Fibroblast of lung (primary cell): ENCODE results near the gene TIMELESS. TPM values are rescaled to one million over a fixed set of nuclear protein-coding genes. Genes with fewer than 3 reads are reported as not detected.

ENCODE experiments used
- DNase-seq, 2 donors: peaks; one replicate each; pipeline versions ENCODE4 v3.0.0 to v3.0.0-alpha.2; 2010; ENCODE audit warnings: low read depth in 2 of 2
- H2AFZ ChIP-seq: 2 replicates; pipeline ENCODE4 v1.5.1; 2012; ENCODE audit warnings: low read length, control low read depth, inconsistent platforms
- H3K27ac ChIP-seq: 2 replicates; pipeline ENCODE4 v1.5.1; 2011; ENCODE audit warnings: low read length, control low read depth; ENCODE audit not compliant: insufficient read depth
- H3K27me3 ChIP-seq: 2 replicates; pipeline ENCODE4 v1.5.1; 2011; ENCODE audit warnings: mild to moderate bottlenecking, low read length; ENCODE audit not compliant: control insufficient read depth, insufficient read depth
- H3K36me3 ChIP-seq: 2 replicates; pipeline ENCODE4 v1.5.1; 2011; ENCODE audit warnings: low read length; ENCODE audit not compliant: control insufficient read depth, insufficient read depth
- H3K4me1 ChIP-seq: 2 replicates; pipeline ENCODE4 v1.5.1; 2011; ENCODE audit warnings: low read length; ENCODE audit not compliant: control insufficient read depth, insufficient read depth; ENCODE audit errors: extremely low read depth
- H3K4me2 ChIP-seq: 2 replicates; pipeline ENCODE4 v1.5.1; 2011; ENCODE audit warnings: low read length, control low read depth; ENCODE audit not compliant: insufficient read depth; ENCODE audit errors: extremely low read depth
- H3K4me3 ChIP-seq, 4 experiments: fragments of 200-600 bp in 1 of 4; sonication (generic) in 1 of 4; replicated peaks in 1 of 4; 2 replicates each; pipeline ENCODE4 v1.5.1; 2011 to 2016; ENCODE audit warnings: low read length in 4 of 4, low read depth in 3 of 4, mild to moderate bottlenecking in 3 of 4, control low read depth in 2 of 4, inconsistent platforms in 1 of 4, mixed read lengths in 1 of 4; ENCODE audit not compliant: insufficient read depth in 1 of 4; ENCODE audit errors: control extremely low read depth in 1 of 4
- H3K79me2 ChIP-seq: 2 replicates; pipeline ENCODE4 v1.5.1; 2012; ENCODE audit warnings: mild to moderate bottlenecking, low read length, inconsistent platforms; ENCODE audit not compliant: control insufficient read depth, insufficient read depth
- H3K9ac ChIP-seq: 2 replicates; pipeline ENCODE4 v1.5.1; 2011; ENCODE audit warnings: mild to moderate bottlenecking, low read length, control low read depth; ENCODE audit not compliant: insufficient read depth
- H3K9me3 ChIP-seq: 2 replicates; pipeline ENCODE4 v1.5.1; 2012; ENCODE audit warnings: low read depth, low read length; ENCODE audit not compliant: control insufficient read depth, insufficient read depth
- H4K20me1 ChIP-seq: 2 replicates; pipeline ENCODE4 v1.5.1; 2011; ENCODE audit warnings: low read length; ENCODE audit not compliant: control insufficient read depth, insufficient read depth; ENCODE audit errors: extremely low read depth
- EZH2 ChIP-seq: IDR thresholded peaks from 2 replicates; pipeline ENCODE4 v1.5.1; 2012; ENCODE audit warnings: low read length, control low read depth, mild to moderate bottlenecking; ENCODE audit errors: missing control alignments
- polyA plus RNA-seq, 2 donors: library from polyadenylated mRNA; depleted of rRNA in 1 of 2; stranded (reverse) in 1 of 2; unstranded in 1 of 2; fragments of >200 nt; gene quantifications; 2 replicates each; pipeline ENCODE4 v1.2.1, GENCODE V29; 2011 to 2012; ENCODE audit warnings: missing spikeins in 1 of 2
- total RNA-seq: library from RNA; depleted of rRNA; stranded (reverse); fragments of >200 nt; gene quantifications from 2 replicates; pipeline ENCODE4 v1.2.1, GENCODE V29; 2014
- TF ChIP-seq, protein P1 (sequence below), 2 donors: IDR thresholded peaks in 1 of 2; conservative IDR thresholded peaks in 1 of 2; 1 replicate in 1 of 2; 2 replicates in 1 of 2; pipeline ENCODE4 v1.5.1; 2011 to 2012; ENCODE audit warnings: low read length in 2 of 2, control low read depth in 1 of 2, inconsistent platforms in 1 of 2, low read depth in 1 of 2, mild to moderate bottlenecking in 1 of 2

The TIMELESS gene
- total and polyA plus RNA-seq, 2 donors (not counting 1 experiment from before 2014, with no cell fraction given): 1.2 to 5.9 TPM

DNA sequence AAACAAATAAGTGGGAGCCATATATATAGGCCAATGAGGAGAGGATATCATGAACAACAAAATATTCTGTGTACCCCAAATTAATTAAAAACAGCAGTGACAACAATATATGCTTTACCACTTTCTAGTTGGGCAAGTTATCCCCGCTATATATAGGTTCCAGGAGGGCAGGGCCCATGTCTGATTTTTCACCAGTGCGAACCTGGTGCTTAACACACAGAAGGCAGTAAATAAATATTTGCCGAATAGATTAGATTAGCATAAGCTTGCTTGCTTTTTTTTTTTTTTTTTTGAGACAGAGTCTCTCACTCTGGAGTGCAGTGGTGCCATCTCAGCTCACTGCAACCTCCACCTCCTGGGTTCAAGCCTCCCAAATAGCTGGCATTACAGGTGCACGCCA, 8.6 kb upstream of the TIMELESS start:
- no peak for TF ChIP-seq EZH2
- TF ChIP-seq, protein P1, sequence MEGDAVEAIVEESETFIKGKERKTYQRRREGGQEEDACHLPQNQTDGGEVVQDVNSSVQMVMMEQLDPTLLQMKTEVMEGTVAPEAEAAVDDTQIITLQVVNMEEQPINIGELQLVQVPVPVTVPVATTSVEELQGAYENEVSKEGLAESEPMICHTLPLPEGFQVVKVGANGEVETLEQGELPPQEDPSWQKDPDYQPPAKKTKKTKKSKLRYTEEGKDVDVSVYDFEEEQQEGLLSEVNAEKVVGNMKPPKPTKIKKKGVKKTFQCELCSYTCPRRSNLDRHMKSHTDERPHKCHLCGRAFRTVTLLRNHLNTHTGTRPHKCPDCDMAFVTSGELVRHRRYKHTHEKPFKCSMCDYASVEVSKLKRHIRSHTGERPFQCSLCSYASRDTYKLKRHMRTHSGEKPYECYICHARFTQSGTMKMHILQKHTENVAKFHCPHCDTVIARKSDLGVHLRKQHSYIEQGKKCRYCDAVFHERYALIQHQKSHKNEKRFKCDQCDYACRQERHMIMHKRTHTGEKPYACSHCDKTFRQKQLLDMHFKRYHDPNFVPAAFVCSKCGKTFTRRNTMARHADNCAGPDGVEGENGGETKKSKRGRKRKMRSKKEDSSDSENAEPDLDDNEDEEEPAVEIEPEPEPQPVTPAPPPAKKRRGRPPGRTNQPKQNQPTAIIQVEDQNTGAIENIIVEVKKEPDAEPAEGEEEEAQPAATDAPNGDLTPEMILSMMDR (conservative IDR thresholded peaks at IDR 0.05 in 1 of 2, IDR thresholded peaks at IDR 0.05 in 1 of 2; ENCODE audit: low read depth in 1 of 2, low read length in 2 of 2): no peak

DNA sequence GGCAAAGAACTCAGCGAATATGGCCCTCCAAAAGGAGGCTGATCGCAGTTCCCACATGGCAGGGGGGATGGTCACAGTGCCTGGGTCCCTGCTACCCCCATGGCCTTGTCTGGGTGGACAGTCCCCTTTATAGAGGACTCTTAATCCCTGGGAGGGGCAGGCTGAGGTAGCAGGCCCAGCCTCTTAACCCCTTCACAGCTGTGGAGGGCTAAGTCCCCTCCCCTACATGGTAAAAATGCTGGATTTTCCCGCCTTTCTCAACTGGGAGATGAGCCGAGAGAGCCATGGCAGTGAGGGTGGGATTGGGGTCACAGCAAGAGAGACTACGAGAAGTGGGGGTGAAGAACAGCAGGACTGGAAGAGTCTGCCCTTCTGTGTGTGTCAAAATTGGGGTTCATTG, 5.3 kb upstream of the TIMELESS start, which contains the start of gene MIP:
MIP (minus strand) TSS at position 101 of the 400 bp plus-strand sequence; CDS start at position 57, 44 bp downstream.
- TF ChIP-seq EZH2: no peak
- TF ChIP-seq, protein P1 (conservative IDR thresholded peaks at IDR 0.05 in 1 of 2, IDR thresholded peaks at IDR 0.05 in 1 of 2; ENCODE audit: low read depth in 1 of 2, low read length in 2 of 2): no peak
- Histone ChIP-seq H3K79me2 (no peaks in the 10 kb centered on the region), H3K27ac (no peak within 1 kb of the TSS), H4K20me1 (no peaks in the 10 kb centered on the region), H3K4me3 (no peak within 1 kb of the TSS), H3K27me3 (peaks cover 20% of the 10 kb centered on the region), H3K9me3 (no peaks in the 10 kb centered on the region), H3K36me3 (no peaks in the 10 kb centered on the region), H2AFZ (no peak within 1 kb of the TSS), H3K4me2 (no peak within 1 kb of the TSS), H3K4me1 (no peaks in the 10 kb centered on the region), H3K9ac (no peak within 1 kb of the TSS)
- no peak for DNase-seq

More for the DNA sequence above, 8.6 kb upstream of the TIMELESS start:
- no peak overlapping the region for H3K9ac ChIP-seq
- no peaks in the 10 kb centered on the region for H3K4me1 ChIP-seq
- H3K27me3 ChIP-seq: peaks cover 20% of the 10 kb centered on the region
- no peak overlapping the region for H3K4me3 ChIP-seq
- H3K79me2 ChIP-seq: no peaks in the 10 kb centered on the region
- no peak overlapping the region for H2AFZ ChIP-seq
- no peaks in the 10 kb centered on the region for H3K36me3 ChIP-seq
- no peak for DNase-seq
- H3K27ac ChIP-seq: no peak overlapping the region
- no peaks in the 10 kb centered on the region for H4K20me1 ChIP-seq
- no peak overlapping the region for H3K4me2 ChIP-seq
- H3K9me3 ChIP-seq: no peaks in the 10 kb centered on the region

DNA sequence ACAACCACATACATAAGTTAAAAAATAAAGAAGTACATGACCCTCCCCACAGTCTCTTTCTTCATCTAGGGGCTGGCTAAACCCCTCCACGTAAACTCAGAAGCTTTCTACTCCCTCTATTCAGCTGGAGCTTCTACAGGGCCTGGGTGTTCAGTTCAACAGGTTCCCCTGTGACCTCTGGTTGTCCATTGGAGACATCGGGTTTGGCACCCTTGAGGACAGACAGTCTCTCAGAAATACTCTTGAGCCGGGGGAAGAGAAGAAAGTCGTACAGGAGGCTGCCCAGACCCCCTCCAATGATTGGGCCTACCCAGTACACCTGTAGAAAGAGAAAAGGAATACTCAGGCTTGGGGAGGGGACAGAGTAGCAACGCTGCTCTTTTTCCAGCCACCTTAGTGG, 1.9 kb upstream of the TIMELESS start:
- H4K20me1 ChIP-seq: no peaks in the 10 kb centered on the region
- no peak for DNase-seq
- H3K27me3 ChIP-seq: peaks cover 20% of the 10 kb centered on the region
- peaks cover 8% of the 10 kb centered on the region for H3K79me2 ChIP-seq
- no peak overlapping the region for H2AFZ ChIP-seq
- H3K4me3 ChIP-seq: no peak overlapping the region
- no peak overlapping the region for H3K9ac ChIP-seq
- no peak overlapping the region for H3K27ac ChIP-seq
- H3K4me1 ChIP-seq: no peaks in the 10 kb centered on the region
- H3K9me3 ChIP-seq: no peaks in the 10 kb centered on the region
- TF ChIP-seq, protein P1 (conservative IDR thresholded peaks at IDR 0.05 in 1 of 2, IDR thresholded peaks at IDR 0.05 in 1 of 2; ENCODE audit: low read depth in 1 of 2, low read length in 2 of 2): no peak
- TF ChIP-seq EZH2: no peak
- H3K36me3 ChIP-seq: no peaks in the 10 kb centered on the region
- no peak overlapping the region for H3K4me2 ChIP-seq
